HG03565 (cell line): ENCODE results near the gene ATL2.

ENCODE experiments used
- ATAC-seq: cut with Tn5 transposase; IDR thresholded peaks from one replicate; pipeline ENCODE4 v1.9.1; 2021; ENCODE audit warnings: mild to moderate bottlenecking, moderate library complexity; ENCODE audit not compliant: unreplicated experiment

ATL2 gene

DNA sequence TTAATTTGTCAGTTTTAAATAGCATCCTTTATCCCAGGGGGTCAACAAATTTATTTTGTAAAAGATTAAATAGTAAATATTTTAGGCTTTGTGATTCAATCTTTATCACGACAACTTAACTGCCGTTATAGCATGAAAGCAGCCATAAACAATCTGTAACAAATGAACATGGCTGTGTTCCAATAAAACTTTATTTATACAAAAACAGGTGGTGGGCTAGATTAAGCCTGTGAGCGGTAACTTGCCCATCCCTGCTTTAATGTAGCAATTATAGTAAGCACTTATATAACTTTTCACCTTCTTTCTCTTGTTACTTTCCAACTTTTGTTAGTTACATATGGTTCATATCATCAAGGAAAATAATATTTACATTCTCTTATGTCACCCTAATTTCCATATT is 121.9 kb downstream of the ATL2 start:
- no peak for ATAC-seq

DNA sequence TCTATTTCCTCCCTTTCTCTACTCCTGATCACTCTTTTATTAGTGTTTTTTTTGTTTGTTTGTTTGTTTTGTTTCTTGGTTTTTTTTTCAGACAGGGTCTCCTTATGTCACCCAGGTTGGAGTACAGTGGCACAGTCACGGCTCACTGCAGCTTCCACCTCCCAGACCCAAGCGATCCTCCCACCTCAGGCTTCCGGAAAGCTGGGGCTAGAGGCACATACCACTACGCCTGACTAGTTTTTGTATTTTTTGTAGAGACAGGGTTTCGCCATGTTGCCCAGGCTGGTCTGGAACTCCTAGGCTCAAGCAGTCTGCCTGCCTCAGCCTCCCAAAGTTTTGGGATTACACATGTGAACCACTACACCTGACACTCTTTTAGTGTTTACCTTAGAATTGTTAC is 122.3 kb downstream of the ATL2 start:
- ATAC-seq, result no peak

DNA sequence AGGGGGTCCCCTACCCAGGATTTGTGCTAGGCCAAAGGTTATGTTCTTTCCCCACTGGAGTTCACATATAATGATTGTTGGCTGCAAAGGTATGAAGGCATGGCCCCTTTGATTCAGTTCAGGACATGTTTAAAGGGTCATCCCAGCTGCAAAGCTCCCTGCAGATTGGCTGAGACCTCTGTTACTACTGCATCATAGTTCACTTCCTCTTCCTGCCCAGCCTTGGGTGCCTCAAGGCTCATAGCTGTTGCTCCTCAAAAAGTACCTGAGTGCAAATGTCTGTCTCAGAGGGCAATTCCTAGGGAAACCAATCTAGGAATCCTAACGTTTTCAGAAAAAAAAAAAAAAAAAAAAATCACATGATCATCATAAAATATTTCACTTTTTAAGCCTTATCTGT is 125.1 kb downstream of the ATL2 start:
- ATAC-seq, result no peak

DNA sequence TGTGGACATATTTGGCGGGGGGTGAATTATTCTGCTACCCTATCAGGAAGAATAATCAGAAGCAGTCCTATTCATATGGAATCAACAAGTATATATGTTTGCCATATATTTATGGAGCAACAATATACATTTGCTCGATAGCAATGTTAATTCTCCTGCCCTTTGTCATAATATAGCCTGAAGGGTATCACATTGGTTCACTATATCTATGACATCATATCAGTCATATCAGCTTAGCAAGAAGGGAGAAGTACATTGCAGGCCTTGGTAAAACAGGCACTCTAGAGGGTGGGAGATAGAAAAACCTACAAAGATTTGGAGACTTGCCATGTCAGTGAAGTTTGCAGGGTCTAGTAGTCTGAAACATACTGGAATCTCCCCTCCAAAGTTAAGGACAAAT is 128.4 kb downstream of the ATL2 start:
- ATAC-seq, result no peak

DNA sequence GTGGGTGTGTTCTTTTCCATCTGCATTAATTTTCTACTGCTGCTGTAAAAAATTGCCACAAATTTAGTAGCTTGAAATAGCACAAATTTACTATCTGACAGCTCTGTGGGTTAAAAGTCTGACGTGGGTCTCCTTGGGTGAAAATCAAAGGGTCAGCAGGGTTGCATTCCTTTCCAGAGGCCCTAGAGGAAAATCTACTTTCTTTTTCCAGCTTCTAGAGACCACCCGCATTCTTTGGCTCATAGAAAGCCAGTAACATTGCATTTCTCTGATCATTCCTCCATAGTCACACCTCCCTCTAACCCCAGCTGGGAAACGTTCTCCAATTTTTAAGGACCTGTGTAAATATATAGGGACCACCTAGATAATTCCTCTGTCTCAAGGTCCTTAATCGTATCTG is 128.8 kb downstream of the ATL2 start:
- no peak for ATAC-seq

DNA sequence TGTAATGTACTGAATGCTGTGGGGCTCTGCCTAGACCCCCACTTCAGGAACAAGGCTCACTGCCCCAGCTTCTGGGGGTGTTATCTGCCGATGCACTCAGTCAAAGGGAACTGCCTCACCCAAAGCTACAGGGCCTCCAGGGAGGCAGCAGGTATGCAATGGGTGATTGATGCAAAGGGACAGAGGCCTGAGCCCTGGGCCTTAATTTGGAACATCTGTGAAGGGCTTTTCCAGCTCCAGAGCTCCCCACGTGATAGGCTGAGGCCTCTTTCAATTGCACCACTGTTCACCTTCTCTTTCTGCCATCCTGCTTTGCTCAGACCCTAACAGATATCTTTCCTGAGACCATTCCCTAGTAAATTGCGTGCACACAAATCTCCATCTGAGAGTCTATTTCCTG is 131.0 kb downstream of the ATL2 start:
- no peak for ATAC-seq

DNA sequence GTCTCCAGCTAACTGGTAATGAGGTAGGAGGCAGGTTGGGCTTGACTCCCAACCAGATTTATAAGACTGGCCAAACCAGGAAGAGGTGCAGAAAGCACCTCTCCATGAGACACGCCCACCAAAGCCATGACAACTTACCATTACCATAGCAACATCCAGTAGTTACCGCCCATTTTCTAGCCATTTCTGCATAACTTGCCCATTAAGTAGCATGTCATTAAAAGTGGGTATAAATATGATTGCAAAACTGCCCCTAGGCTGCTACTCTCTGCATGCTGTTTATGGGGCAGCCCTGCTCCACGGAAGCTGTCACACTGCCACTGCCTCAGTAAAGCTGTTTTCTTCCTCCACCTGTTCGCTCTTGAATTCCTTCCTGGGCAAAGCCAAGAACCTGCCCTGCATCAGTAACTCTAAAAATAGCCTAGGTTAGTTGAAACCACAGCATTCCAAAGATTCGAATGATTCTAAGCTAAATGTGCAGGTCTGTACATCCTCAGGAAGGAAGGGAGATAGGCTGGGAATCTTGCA is 131.9 kb downstream of the ATL2 start:
- no peak for ATAC-seq

DNA sequence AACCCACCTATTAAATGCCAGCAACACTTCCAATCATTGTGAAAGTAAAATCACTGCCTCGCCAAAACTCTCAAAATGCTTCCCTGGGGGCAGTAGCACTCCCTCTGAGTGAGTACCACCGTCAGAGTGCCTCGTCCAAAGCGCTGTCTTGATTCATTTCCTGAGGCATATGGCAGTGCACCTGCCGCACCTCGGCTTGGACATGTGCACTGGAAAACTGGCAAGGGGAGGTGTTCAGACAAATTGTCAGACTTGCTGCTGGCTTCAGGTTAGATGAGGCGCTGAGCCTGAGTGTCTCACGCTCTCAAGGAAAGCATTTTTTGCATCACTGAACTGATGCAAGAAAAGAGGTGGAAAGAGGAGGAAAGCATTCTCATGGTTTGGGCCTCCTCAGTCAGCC is 132.8 kb downstream of the ATL2 start:
- ATAC-seq, result no peak
